ENCODE data around the gene STON1. TPM values are rescaled to one million over a fixed set of nuclear protein-coding genes. Genes with fewer than 3 reads are reported as not detected.

STON1 gene
- total and polyA plus RNA-seq, 2 of the 4 experiments (the other 2 are of a cell fraction): 4.0 to 5.7 TPM

- no CpG with 5 or more reads among the region's 2 CpGs for WGBS, 2 experiments (ENCODE audit: extremely low coverage in 2 of 2, insufficient read length in 1 of 2)
These were observed 94.7 kb downstream of the STON1 start for GRCh38 chr2:48624696-48625095.

More at GRCh38 chr2:48624696-48625095, 94.7 kb downstream of the STON1 start:
- Histone ChIP-seq H3K4me2 (ENCODE audit: low read depth, low read length) (no peak overlapping the region), H3K9me3 (ENCODE audit: control insufficient read depth, insufficient read depth, low read length) (no peaks in the 10 kb centered on the region; the same call in 1 of the 2 replicates), H3K4ac (ENCODE audit: low read depth, low read length) (no peak overlapping the region), H2BK20ac (ENCODE audit: low read depth, low read length) (no peak overlapping the region), H3K23ac (ENCODE audit: low read depth, low read length) (no peak overlapping the region), H3K27me3 (ENCODE audit: control insufficient read depth, insufficient read depth, low read length) (no peaks in the 10 kb centered on the region), H3K79me1 (ENCODE audit: low read depth in 1 of 2, low read length in 2 of 2) (no peaks in the 10 kb centered on the region), H4K91ac (ENCODE audit: insufficient read depth, low read depth, low read length) (no peak overlapping the region), H2AK9ac (replicated peaks; ENCODE audit: low read depth, low read length, poor library complexity) (no peak overlapping the region), H3K27ac (ENCODE audit: insufficient read depth, low read length) (no peak overlapping the region), H3K4me1 (ENCODE audit: control insufficient read depth, insufficient read depth, low read length) (no peaks in the 10 kb centered on the region), H4K20me1 (ENCODE audit: insufficient read depth, low read length) (no peaks in the 10 kb centered on the region), H2AK5ac (ENCODE audit: low read depth, low read length) (no peak overlapping the region), H3K9ac (ENCODE audit: low read depth, low read length) (no peak overlapping the region), H3K4me3 (ENCODE audit: insufficient read depth, low read depth, low read length) (no peak overlapping the region), H2BK15ac (ENCODE audit: low read depth, low read length) (no peak overlapping the region), H3K18ac (ENCODE audit: low read depth, low read length) (no peak overlapping the region), H2BK5ac (ENCODE audit: low read depth, low read length, poor library complexity, severe bottlenecking) (no peak overlapping the region), H3K36me3 (ENCODE audit: control insufficient read depth, insufficient read depth, low read length) (no peaks in the 10 kb centered on the region), H3K56ac (ENCODE audit: extremely low read depth, insufficient read depth, low read length) (no peak overlapping the region), H2BK120ac (ENCODE audit: low read depth, low read length) (no peak overlapping the region), H2AFZ (replicated peaks; ENCODE audit: low read length, poor library complexity) (no peak overlapping the region), H3K14ac (replicated peaks; ENCODE audit: low read depth, low read length) (no peak overlapping the region), H4K5ac (ENCODE audit: low read depth, low read length) (no peak overlapping the region), H4K8ac (ENCODE audit: low read depth in 2 of 2, low read length in 2 of 2) (no peak overlapping the region), H3K9me1 (ENCODE audit: insufficient read depth, low read length) (no peaks in the 10 kb centered on the region)
- BruUV-seq (replicated peaks): no TSS peak
- intact Hi-C loops (cut with micrococcal nuclease): no loop called here
- ChIA-PET CTCF (no interaction called here), POLR2A (ENCODE audit: unreplicated experiment) (no interaction called here)
- in situ Hi-C loops (cut with MboI; ENCODE audit: low sequenced_read_pairs): no loop called here
- DNase-seq: no peak
- dilution Hi-C loops (cut with HindIII; ENCODE audit: low sequenced_read_pairs, unreplicated experiment): no loop called here
- no peak for TF ChIP-seq RCOR1 (IDR thresholded peaks at IDR 0.05; ENCODE audit: insufficient replicate concordance, low read length)
- no peak for TF ChIP-seq ELK1 (IDR thresholded peaks at IDR 0.05; ENCODE audit: borderline replicate concordance, low read depth, low read length)
- no peak for TF ChIP-seq POLR2A (IDR thresholded peaks at IDR 0.05; ENCODE audit: low read depth, low read length)
- no peak for TF ChIP-seq RAD21 (IDR thresholded peaks at IDR 0.05; ENCODE audit: low read length)
- TF ChIP-seq CHD1 (IDR thresholded peaks at IDR 0.05; ENCODE audit: low read depth, low read length): no peak
- no peak for ATAC-seq (ENCODE audit: low read depth)
